ENCODE measurements around the gene KRTAP29-1. TPM values are rescaled to one million over a fixed set of nuclear protein-coding genes. Genes with fewer than 3 reads are reported as not detected.

Gene KRTAP29-1
- total RNA-seq, result not detected in 2 replicates

GRCh38 chr17:41301916-41302901, at the start of gene KRTAP29-1:
Gene KRTAP29-1, minus strand, starts transcription at chr17:41302851. Its CDS starts 0 bp downstream, at chr17:41302851.

GRCh38 chr17:41350381-41350878, 47.8 kb upstream of the KRTAP29-1 start, which contains the start of gene KRT33A:
Gene KRT33A, minus strand, starts transcription at chr17:41350828. Its CDS starts 61 bp downstream, at chr17:41350767.

GRCh38 chr17:41315204-41315794, 12.6 kb upstream of the KRTAP29-1 start, which contains the start of gene KRTAP17-1:
Gene KRTAP17-1, minus strand, starts transcription at chr17:41315710. Its CDS starts 60 bp downstream, at chr17:41315650.

GRCh38 chr17:41308918-41309359, 6.3 kb upstream of the KRTAP29-1 start, which contains the start of gene KRTAP16-1:
Gene KRTAP16-1, minus strand, starts transcription at chr17:41309309. Its CDS starts 56 bp downstream, at chr17:41309253.

GRCh38 chr17:41275648-41276190, 26.9 kb downstream of the KRTAP29-1 start, which contains the start of gene KRTAP9-7:
Gene KRTAP9-7, plus strand, starts transcription at chr17:41275698. Its CDS starts 0 bp downstream, at chr17:41275698.

GRCh38 chr17:41265078-41265477, 37.6 kb downstream of the KRTAP29-1 start, which contains the start of gene KRTAP9-6:
Gene KRTAP9-6, plus strand, starts transcription at chr17:41265378. Its CDS starts 0 bp downstream, at chr17:41265378.

GRCh38 chr17:41255381-41256290, 47.0 kb downstream of the KRTAP29-1 start, which contains the start of gene KRTAP9-9:
Gene KRTAP9-9, plus strand, starts transcription at chr17:41255384.

Small RNA genes lying within 50 kb of the gene (small RNA-seq; reads per million reads assigned to genes)
- gene KRTAP9-10P, result not detected

Other genes starting within 250 kb of the KRTAP29-1 start
- not detected in 2 replicates for gene KRTAP2-2, start 247.6 kb downstream of the KRTAP29-1 start, total RNA-seq
- gene KRTAP2-3, start 242.7 kb downstream of the KRTAP29-1 start, total RNA-seq, result not detected in 2 replicates
- not detected in 2 replicates for gene KRTAP2-4, start 237.0 kb downstream of the KRTAP29-1 start, total RNA-seq
- not detected in 2 replicates for gene KRTAP4-7, start 218.7 kb downstream of the KRTAP29-1 start, total RNA-seq
- gene KRTAP4-8, start 204.7 kb downstream of the KRTAP29-1 start, total RNA-seq, result not detected in 2 replicates
- gene KRTAP4-16, start 200.6 kb downstream of the KRTAP29-1 start, total RNA-seq, result not detected in 2 replicates
- gene KRTAP4-9, start 197.5 kb downstream of the KRTAP29-1 start, total RNA-seq, result not detected in 2 replicates
- not detected in 2 replicates for gene KRTAP4-11, start 184.5 kb downstream of the KRTAP29-1 start, total RNA-seq
- not detected in 2 replicates for gene KRTAP4-12, start 178.7 kb downstream of the KRTAP29-1 start, total RNA-seq
- gene KRTAP4-6, start 162.3 kb downstream of the KRTAP29-1 start, total RNA-seq, result not detected in 2 replicates
- not detected in 2 replicates for gene KRTAP4-5, start 153.0 kb downstream of the KRTAP29-1 start, total RNA-seq
- gene KRTAP4-4, start 142.1 kb downstream of the KRTAP29-1 start, total RNA-seq, result not detected in 2 replicates
- gene KRTAP4-3, start 134.6 kb downstream of the KRTAP29-1 start, total RNA-seq, result not detected in 2 replicates
- gene KRTAP4-2, start 124.6 kb downstream of the KRTAP29-1 start, total RNA-seq, result not detected in 2 replicates
- not detected in 2 replicates for gene KRTAP4-1, start 117.9 kb downstream of the KRTAP29-1 start, total RNA-seq
- not detected in 2 replicates for gene KRTAP9-1, start 113.0 kb downstream of the KRTAP29-1 start, total RNA-seq
- not detected in 2 replicates for gene KRTAP9-2, start 76.2 kb downstream of the KRTAP29-1 start, total RNA-seq
- gene KRTAP9-3, start 70.4 kb downstream of the KRTAP29-1 start, total RNA-seq, result not detected in 2 replicates
- gene KRTAP9-8, start 64.9 kb downstream of the KRTAP29-1 start, total RNA-seq, result not detected in 2 replicates
- not detected in 2 replicates for gene KRTAP9-4, start 53.2 kb downstream of the KRTAP29-1 start, total RNA-seq
- gene KRTAP9-9, start 47.5 kb downstream of the KRTAP29-1 start, total RNA-seq, result not detected in 2 replicates
- not detected in 2 replicates for gene KRTAP9-6, start 37.5 kb downstream of the KRTAP29-1 start, total RNA-seq
- not detected in 2 replicates for gene KRTAP9-7, start 27.2 kb downstream of the KRTAP29-1 start, total RNA-seq
- gene KRTAP16-1, start 6.5 kb upstream of the KRTAP29-1 start, total RNA-seq, result not detected in 2 replicates
- gene KRTAP17-1, start 12.9 kb upstream of the KRTAP29-1 start, total RNA-seq, result not detected in 2 replicates
- gene KRT33A, start 48.0 kb upstream of the KRTAP29-1 start, total RNA-seq, result not detected in 2 replicates
- not detected in 2 replicates for gene KRT33B, start 67.0 kb upstream of the KRTAP29-1 start, total RNA-seq
- gene KRT34, start 79.5 kb upstream of the KRTAP29-1 start, total RNA-seq, result not detected in 2 replicates
- gene KRT31, start 94.8 kb upstream of the KRTAP29-1 start, total RNA-seq, result not detected in 2 replicates
- not detected in 2 replicates for gene KRT37, start 121.7 kb upstream of the KRTAP29-1 start, total RNA-seq
- gene KRT38, start 138.1 kb upstream of the KRTAP29-1 start, total RNA-seq, result not detected in 2 replicates
- gene KRT32, start 164.5 kb upstream of the KRTAP29-1 start, total RNA-seq, result not detected in 2 replicates
- not detected in 2 replicates for gene KRT35, start 178.3 kb upstream of the KRTAP29-1 start, total RNA-seq
- gene KRT36, start 187.1 kb upstream of the KRTAP29-1 start, total RNA-seq, result not detected in 2 replicates
- not detected in 2 replicates for gene KRT13, start 202.8 kb upstream of the KRTAP29-1 start, total RNA-seq
- gene KRT15, start 216.0 kb upstream of the KRTAP29-1 start, total RNA-seq, result 2.1 and 2.3 TPM in 2 replicates
- gene KRT19, start 225.5 kb upstream of the KRTAP29-1 start, total RNA-seq, result 59.7 and 64.9 TPM in 2 replicates

Data from thoracic aorta endothelial cell (primary cell).